ENCODE results near the gene PFKM.

PFKM gene

GRCh38 chr12:48119078-48119833 is at the start of gene PFKM:
Gene PFKM (plus strand): TSS chr12:48119364. CDS start chr12:48122775, 3,411 bp downstream.
- H3K27ac ChIP-seq (ENCODE audit: low read depth, low read length), result no peak within 1 kb of the TSS

GRCh38 chr12:48070033-48070432 is 49.1 kb upstream of the PFKM start:
- Histone ChIP-seq H3K4me3 (ENCODE audit: low read depth, low read length) (no peak overlapping the region), H3K4me1 (ENCODE audit: control insufficient read depth, insufficient read depth, low read length) (no peaks in the 10 kb centered on the region), H3K36me3 (ENCODE audit: control insufficient read depth, insufficient read depth, low read length) (peaks cover 71% of the 10 kb centered on the region), H3K9me3 (ENCODE audit: control insufficient read depth, insufficient read depth, low read depth, low read length) (no peaks in the 10 kb centered on the region), H3K9ac (ENCODE audit: low read length) (no peak overlapping the region), H3K27ac (ENCODE audit: low read depth, low read length) (no peak overlapping the region), H3K27me3 (ENCODE audit: control insufficient read depth, insufficient read depth, low read length) (no peaks in the 10 kb centered on the region)

More at GRCh38 chr12:48119078-48119833, at the start of gene PFKM:
- H3K9me3 ChIP-seq (ENCODE audit: control insufficient read depth, insufficient read depth, low read depth, low read length), result no peaks in the 10 kb centered on the region
- H3K9ac ChIP-seq (ENCODE audit: low read length), result peak within 1 kb of the TSS; percentile 66
- peaks cover 8% of the 10 kb centered on the region; the same call in 1 of the 2 replicates for H3K27me3 ChIP-seq (ENCODE audit: control insufficient read depth, insufficient read depth, low read length)
- peak within 1 kb of the TSS; percentile 93 for H3K4me3 ChIP-seq (ENCODE audit: low read depth, low read length)
- peaks cover 20% of the 10 kb centered on the region for H3K36me3 ChIP-seq (ENCODE audit: control insufficient read depth, insufficient read depth, low read length)
- peaks cover 16% of the 10 kb centered on the region; the same call in 1 of the 2 replicates for H3K4me1 ChIP-seq (ENCODE audit: control insufficient read depth, insufficient read depth, low read length)

DNA sequence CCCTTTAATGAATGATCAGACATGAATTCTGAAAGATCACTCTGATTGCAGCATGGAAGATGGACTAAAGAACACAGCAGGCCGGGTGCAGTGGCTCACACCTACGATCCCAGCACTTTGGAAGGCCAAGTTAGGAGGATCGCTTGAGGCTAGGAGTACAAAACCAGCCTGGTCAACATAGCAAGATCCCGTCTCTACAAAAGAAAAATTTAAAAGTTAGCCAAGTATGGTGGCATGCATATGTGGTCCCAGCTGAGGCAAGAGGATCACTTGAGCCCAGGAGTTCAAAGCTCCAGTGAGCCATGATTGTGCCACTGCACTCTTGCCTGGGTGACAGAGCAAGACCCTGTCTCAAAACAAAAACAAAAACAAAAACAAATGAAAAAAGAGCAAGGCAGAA is 48.4 kb upstream of the PFKM start:
- H3K36me3 ChIP-seq (ENCODE audit: control insufficient read depth, insufficient read depth, low read length), result peaks cover 64% of the 10 kb centered on the region
- H3K27me3 ChIP-seq (ENCODE audit: control insufficient read depth, insufficient read depth, low read length), result no peaks in the 10 kb centered on the region
- H3K27ac ChIP-seq (ENCODE audit: low read depth, low read length), result no peak overlapping the region
- no peaks in the 10 kb centered on the region for H3K4me1 ChIP-seq (ENCODE audit: control insufficient read depth, insufficient read depth, low read length)
- H3K4me3 ChIP-seq (ENCODE audit: low read depth, low read length), result no peak overlapping the region
- no peak overlapping the region for H3K9ac ChIP-seq (ENCODE audit: low read length)
- H3K9me3 ChIP-seq (ENCODE audit: control insufficient read depth, insufficient read depth, low read depth, low read length), result no peaks in the 10 kb centered on the region

GRCh38 chr12:48071808-48072207 is 47.4 kb upstream of the PFKM start:
- no peak overlapping the region for H3K4me3 ChIP-seq (ENCODE audit: low read depth, low read length)
- no peaks in the 10 kb centered on the region for H3K9me3 ChIP-seq (ENCODE audit: control insufficient read depth, insufficient read depth, low read depth, low read length)

GRCh38 chr12:48072266-48072665 is 46.9 kb upstream of the PFKM start:
- H3K36me3 ChIP-seq (ENCODE audit: control insufficient read depth, insufficient read depth, low read length), result peaks cover 54% of the 10 kb centered on the region

More at GRCh38 chr12:48071808-48072207, 47.4 kb upstream of the PFKM start:
- Histone ChIP-seq H3K4me1 (ENCODE audit: control insufficient read depth, insufficient read depth, low read length) (no peaks in the 10 kb centered on the region), H3K36me3 (ENCODE audit: control insufficient read depth, insufficient read depth, low read length) (peaks cover 58% of the 10 kb centered on the region), H3K27me3 (ENCODE audit: control insufficient read depth, insufficient read depth, low read length) (no peaks in the 10 kb centered on the region), H3K9ac (ENCODE audit: low read length) (no peak overlapping the region), H3K27ac (ENCODE audit: low read depth, low read length) (no peak overlapping the region)

GRCh38 chr12:48074266-48074665 is 44.9 kb upstream of the PFKM start:
- Histone ChIP-seq H3K9me3 (ENCODE audit: control insufficient read depth, insufficient read depth, low read depth, low read length) (no peaks in the 10 kb centered on the region), H3K4me3 (ENCODE audit: low read depth, low read length) (no peak overlapping the region), H3K27me3 (ENCODE audit: control insufficient read depth, insufficient read depth, low read length) (no peaks in the 10 kb centered on the region), H3K9ac (ENCODE audit: low read length) (no peak overlapping the region), H3K27ac (ENCODE audit: low read depth, low read length) (no peak overlapping the region), H3K36me3 (ENCODE audit: control insufficient read depth, insufficient read depth, low read length) (peaks cover 51% of the 10 kb centered on the region), H3K4me1 (ENCODE audit: control insufficient read depth, insufficient read depth, low read length) (no peaks in the 10 kb centered on the region)

More at GRCh38 chr12:48072266-48072665, 46.9 kb upstream of the PFKM start:
- Histone ChIP-seq H3K27me3 (ENCODE audit: control insufficient read depth, insufficient read depth, low read length) (no peaks in the 10 kb centered on the region), H3K4me1 (ENCODE audit: control insufficient read depth, insufficient read depth, low read length) (no peaks in the 10 kb centered on the region), H3K4me3 (ENCODE audit: low read depth, low read length) (no peak overlapping the region), H3K9ac (ENCODE audit: low read length) (no peak overlapping the region), H3K9me3 (ENCODE audit: control insufficient read depth, insufficient read depth, low read depth, low read length) (no peaks in the 10 kb centered on the region), H3K27ac (ENCODE audit: low read depth, low read length) (no peak overlapping the region)

- H3K9me3 ChIP-seq (ENCODE audit: control insufficient read depth, insufficient read depth, low read depth, low read length), result no peaks in the 10 kb centered on the region
- no peak overlapping the region for H3K4me3 ChIP-seq (ENCODE audit: low read depth, low read length)
- peaks cover 45% of the 10 kb centered on the region for H3K36me3 ChIP-seq (ENCODE audit: control insufficient read depth, insufficient read depth, low read length)
- H3K9ac ChIP-seq (ENCODE audit: low read length), result no peak overlapping the region
- H3K27ac ChIP-seq (ENCODE audit: low read depth, low read length), result no peak overlapping the region
- H3K27me3 ChIP-seq (ENCODE audit: control insufficient read depth, insufficient read depth, low read length), result no peaks in the 10 kb centered on the region
- no peaks in the 10 kb centered on the region for H3K4me1 ChIP-seq (ENCODE audit: control insufficient read depth, insufficient read depth, low read length)
Observed at GRCh38 chr12:48075832-48076231, 43.3 kb upstream of the PFKM start.

- H3K9me3 ChIP-seq (ENCODE audit: control insufficient read depth, insufficient read depth, low read depth, low read length), result no peaks in the 10 kb centered on the region
Observed at GRCh38 chr12:48077111-48077510, 42.1 kb upstream of the PFKM start.

GRCh38 chr12:48078901-48079300 is 40.3 kb upstream of the PFKM start:
- Histone ChIP-seq H3K9me3 (ENCODE audit: control insufficient read depth, insufficient read depth, low read depth, low read length) (no peaks in the 10 kb centered on the region), H3K4me3 (ENCODE audit: low read depth, low read length) (no peak overlapping the region), H3K27me3 (ENCODE audit: control insufficient read depth, insufficient read depth, low read length) (no peaks in the 10 kb centered on the region), H3K9ac (ENCODE audit: low read length) (no peak overlapping the region), H3K27ac (ENCODE audit: low read depth, low read length) (no peak overlapping the region), H3K4me1 (ENCODE audit: control insufficient read depth, insufficient read depth, low read length) (no peaks in the 10 kb centered on the region), H3K36me3 (ENCODE audit: control insufficient read depth, insufficient read depth, low read length) (peaks cover 40% of the 10 kb centered on the region)

More at GRCh38 chr12:48077111-48077510, 42.1 kb upstream of the PFKM start:
- H3K4me1 ChIP-seq (ENCODE audit: control insufficient read depth, insufficient read depth, low read length), result no peaks in the 10 kb centered on the region
- H3K27ac ChIP-seq (ENCODE audit: low read depth, low read length), result no peak overlapping the region
- no peaks in the 10 kb centered on the region for H3K27me3 ChIP-seq (ENCODE audit: control insufficient read depth, insufficient read depth, low read length)
- no peak overlapping the region for H3K9ac ChIP-seq (ENCODE audit: low read length)
- H3K36me3 ChIP-seq (ENCODE audit: control insufficient read depth, insufficient read depth, low read length), result peaks cover 42% of the 10 kb centered on the region
- no peak overlapping the region for H3K4me3 ChIP-seq (ENCODE audit: low read depth, low read length)

- H3K27me3 ChIP-seq (ENCODE audit: control insufficient read depth, insufficient read depth, low read length), result no peaks in the 10 kb centered on the region
- H3K27ac ChIP-seq (ENCODE audit: low read depth, low read length), result no peak overlapping the region
- H3K4me3 ChIP-seq (ENCODE audit: low read depth, low read length), result no peak overlapping the region
- H3K4me1 ChIP-seq (ENCODE audit: control insufficient read depth, insufficient read depth, low read length), result no peaks in the 10 kb centered on the region
- H3K36me3 ChIP-seq (ENCODE audit: control insufficient read depth, insufficient read depth, low read length), result peaks cover 37% of the 10 kb centered on the region
- H3K9me3 ChIP-seq (ENCODE audit: control insufficient read depth, insufficient read depth, low read depth, low read length), result no peaks in the 10 kb centered on the region
- no peak overlapping the region for H3K9ac ChIP-seq (ENCODE audit: low read length)
Observed at GRCh38 chr12:48080285-48080684, 38.9 kb upstream of the PFKM start.

- H3K4me1 ChIP-seq (ENCODE audit: control insufficient read depth, insufficient read depth, low read length), result no peaks in the 10 kb centered on the region
- no peaks in the 10 kb centered on the region for H3K27me3 ChIP-seq (ENCODE audit: control insufficient read depth, insufficient read depth, low read length)
- peaks cover 42% of the 10 kb centered on the region for H3K36me3 ChIP-seq (ENCODE audit: control insufficient read depth, insufficient read depth, low read length)
- H3K27ac ChIP-seq (ENCODE audit: low read depth, low read length), result no peak overlapping the region
- H3K9ac ChIP-seq (ENCODE audit: low read length), result no peak overlapping the region
- no peaks in the 10 kb centered on the region for H3K9me3 ChIP-seq (ENCODE audit: control insufficient read depth, insufficient read depth, low read depth, low read length)
- H3K4me3 ChIP-seq (ENCODE audit: low read depth, low read length), result no peak overlapping the region
Observed at GRCh38 chr12:48080821-48081220, 38.3 kb upstream of the PFKM start.

All from HUES6 (cell line).